MCF 10A (cell line): Measurements from ENCODE around the gene RAVER2. TPM values are rescaled to one million over a fixed set of nuclear protein-coding genes. Genes with fewer than 3 reads are reported as not detected.

Source experiments
- BruUV-seq: library from RNA; stranded (reverse); fragments of 400-500 nt; replicated peaks from 2 replicates; lab custom pipeline; 2021; lab: Mats Ljungman, UMichigan
- CTCF ChIA-PET: fragments of 300-600 bp; sonication (Branson Sonifier 250); formaldehyde crosslinking; extraction: SDS; loops from one replicate; lab custom pipeline; 2021; ENCODE audit warnings: antibody characterized with exemption, inconsistent platforms; lab: Yijun Ruan, JAX
- POLR2A ChIA-PET: fragments of 300-600, 350-650 bp; sonication (Branson Sonifier 250); formaldehyde crosslinking; extraction: SDS; loops from one replicate; lab custom pipeline; 2020; ENCODE audit warnings: antibody characterized with exemption, inconsistent platforms; lab: Yijun Ruan, JAX
- DNase-seq: peaks from one replicate; pipeline ENCODE4 v3.0.0-alpha.2; 2018; ENCODE audit not compliant: unreplicated experiment
- H3K27ac Mint-ChIP-seq: one replicate; pipeline ENCODE4 v1.8.0; 2022; ENCODE audit warnings: mild to moderate bottlenecking, low read depth, mixed read lengths; ENCODE audit not compliant: unreplicated experiment
- H3K27me3 Mint-ChIP-seq: one replicate; pipeline ENCODE4 v1.8.0; 2022; ENCODE audit warnings: mixed read lengths; ENCODE audit not compliant: insufficient read depth, unreplicated experiment
- H3K36me3 Mint-ChIP-seq: one replicate; pipeline ENCODE4 v1.8.0; 2022; ENCODE audit warnings: mild to moderate bottlenecking, moderate library complexity, mixed read lengths; ENCODE audit not compliant: insufficient read depth, unreplicated experiment
- H3K4me1 Mint-ChIP-seq: one replicate; pipeline ENCODE4 v1.8.0; 2022; ENCODE audit warnings: mixed read lengths; ENCODE audit not compliant: insufficient read depth, unreplicated experiment
- H3K4me3 Mint-ChIP-seq: one replicate; pipeline ENCODE4 v1.8.0; 2022; ENCODE audit warnings: mild to moderate bottlenecking, moderate library complexity, mixed read lengths; ENCODE audit not compliant: unreplicated experiment
- H3K9me3 Mint-ChIP-seq: one replicate; pipeline ENCODE4 v1.8.0; 2022; ENCODE audit warnings: mixed read lengths; ENCODE audit not compliant: unreplicated experiment
- CTCF ChIP-seq: fragments of 200-600 bp; IDR thresholded peaks from one replicate; pipeline ENCODE4 v1.8.0; 2022; ENCODE audit warnings: antibody characterized with exemption, mild to moderate bottlenecking; ENCODE audit not compliant: unreplicated experiment
- intact Hi-C: fragments of 100-400 bp; cut with micrococcal nuclease; formaldehyde crosslinking; loops from 2 replicates; pipeline ENCODE4 v1.14.1; 2022
- total RNA-seq: library from RNA; stranded (reverse); gene quantifications from 2 replicates; pipeline ENCODE4 v1.2.3, GENCODE V29; 2022

RAVER2 gene
- total RNA-seq, 1 experiment from 2014 or later: 5.9 TPM

- POLR2A ChIA-PET: interaction anchor here (0.6 to 2.1 kb wide), 6 partner anchors 54 to 555 kb away, joined by 3 to 10 read pairs (median 4); no protein-coding TSS in a partner anchor
- Mint-ChIP-seq H3K4me3 (no peak overlapping the region), H3K4me1 (peaks cover 18% of the 10 kb centered on the region), H3K27ac (peak overlapping the region; percentile 66), H3K9me3 (no peaks in the 10 kb centered on the region), H3K27me3 (no peaks in the 10 kb centered on the region), H3K36me3 (peaks cover 7% of the 10 kb centered on the region)
- intact Hi-C loops: loop anchor here (1.0 to 5.0 kb wide), 6 partner anchors 80 to 555 kb away; partner anchors contain the start of gene CACHD1
- BruUV-seq: no TSS peak
- DNase-seq: peak; percentile 88
- CTCF ChIA-PET: interaction anchor here (0.6 to 3.6 kb wide), 49 partner anchors 8 to 864 kb away, joined by 3 to 36 read pairs (median 4); no protein-coding TSS in a partner anchor
- TF ChIP-seq CTCF: peak; percentile 64
These were observed 79.0 kb downstream of the RAVER2 start for GRCh38 chr1:64823691-64824476.

- no peak for DNase-seq
- ChIA-PET CTCF (interaction anchor here (0.7 to 1.1 kb wide), 2 partner anchors 563 to 657 kb away, joined by 3 read pairs; no protein-coding TSS in a partner anchor), POLR2A (no interaction called here)
- TF ChIP-seq CTCF: no peak
- no TSS peak for BruUV-seq
- Mint-ChIP-seq H3K9me3 (no peaks in the 10 kb centered on the region), H3K27me3 (no peaks in the 10 kb centered on the region), H3K4me3 (no peak overlapping the region), H3K27ac (no peak overlapping the region), H3K4me1 (peaks cover 18% of the 10 kb centered on the region), H3K36me3 (peaks cover 12% of the 10 kb centered on the region)
- intact Hi-C loops: no loop called here
These were observed 82.1 kb downstream of the RAVER2 start for GRCh38 chr1:64826991-64827390.

- no peak overlapping the region for H3K4me3 Mint-ChIP-seq
- H3K9me3 Mint-ChIP-seq: no peaks in the 10 kb centered on the region
- no peaks in the 10 kb centered on the region for H3K27me3 Mint-ChIP-seq
- POLR2A ChIA-PET: interaction anchor here (0.9 kb wide), 1 partner anchor 11 kb away, joined by 4 read pairs; no protein-coding TSS in a partner anchor
- no TSS peak for BruUV-seq
- DNase-seq: no peak
- H3K4me1 Mint-ChIP-seq: peaks cover 7% of the 10 kb centered on the region
- peaks cover 29% of the 10 kb centered on the region for H3K36me3 Mint-ChIP-seq
- intact Hi-C loops: no loop called here
- TF ChIP-seq CTCF: no peak
- H3K27ac Mint-ChIP-seq: peak overlapping the region; percentile 44
- CTCF ChIA-PET: interaction anchor here (0.8 to 1.0 kb wide), 2 partner anchors 85 to 141 kb away, joined by 3 read pairs; no protein-coding TSS in a partner anchor
These were observed 84.0 kb downstream of the RAVER2 start for GRCh38 chr1:64828829-64829228.

- POLR2A ChIA-PET: no interaction called here
- no peaks in the 10 kb centered on the region for H3K4me1 Mint-ChIP-seq
- no peak for DNase-seq
- intact Hi-C loops: no loop called here
- CTCF ChIA-PET: interaction anchor here (1.0 kb wide), 1 partner anchor 142 kb away, joined by 3 read pairs; no protein-coding TSS in a partner anchor
- no peaks in the 10 kb centered on the region for H3K9me3 Mint-ChIP-seq
- no peak for TF ChIP-seq CTCF
- H3K27ac Mint-ChIP-seq: peak overlapping the region; percentile 44
- H3K36me3 Mint-ChIP-seq: peaks cover 29% of the 10 kb centered on the region
- no peaks in the 10 kb centered on the region for H3K27me3 Mint-ChIP-seq
- H3K4me3 Mint-ChIP-seq: no peak overlapping the region
- BruUV-seq: no TSS peak
These were observed 84.6 kb downstream of the RAVER2 start for GRCh38 chr1:64829411-64830029.
